B cell (primary cell): Measurements from ENCODE around the gene WASF3. TPM values are rescaled to one million over a fixed set of nuclear protein-coding genes. Genes with fewer than 3 reads are reported as not detected.

Source experiments
- ATAC-seq: fragments of 200-7000 bp; cut with Tn5 transposase; one replicate; pipeline ENCODE4 v1.10.0; 2021; ENCODE audit warnings: low read depth, mild to moderate bottlenecking, moderate number of reproducible peaks, moderate library complexity
- CTCF ChIA-PET: fragments of 350-600 bp; sonication (Branson Sonifier 250); formaldehyde crosslinking; loops from one replicate; lab custom pipeline; 2021; ENCODE audit warnings: antibody characterized with exemption, inconsistent platforms; lab: Charles Lee
- POLR2A ChIA-PET: fragments of 350-600 bp; sonication (Branson Sonifier 250); formaldehyde crosslinking; loops from one replicate; lab custom pipeline; 2021; ENCODE audit warnings: antibody characterized with exemption; lab: Charles Lee
- DNase-seq: peaks from one replicate; pipeline ENCODE4 v3.0.0; 2013
- H2AFZ ChIP-seq: 2 replicates; pipeline ENCODE4 v1.6.1; 2012; ENCODE audit warnings: mild to moderate bottlenecking, low read depth, low read length; ENCODE audit not compliant: insufficient read depth, poor library complexity, severe bottlenecking
- H3K27ac ChIP-seq, 2 donors: 1 replicate in 1 of 2; 2 replicates in 1 of 2; pipeline ENCODE4 v1.5.1; 2012 to 2013; ENCODE audit warnings: low read length in 2 of 2, mild to moderate bottlenecking in 2 of 2, moderate library complexity in 1 of 2
- H3K27me3 ChIP-seq, 4 experiments: fragments of 200-600 bp in 1 of 4; sonication (generic) in 1 of 4; replicated peaks in 1 of 4; 1 replicate in 2 of 4; 2 replicates in 2 of 4; pipeline versions ENCODE4 v1.6.1 to v1.7.0; 2013 to 2016; ENCODE audit warnings: low read length in 3 of 4, mild to moderate bottlenecking in 2 of 4, mixed read lengths in 1 of 4, moderate library complexity in 1 of 4; ENCODE audit not compliant: insufficient read depth in 4 of 4, control insufficient read depth in 3 of 4; ENCODE audit errors: control extremely low read depth in 1 of 4
- H3K36me3 ChIP-seq, 2 experiments: replicated peaks in 1 of 2; 1 replicate in 1 of 2; 2 replicates in 1 of 2; pipeline versions ENCODE4 v1.6.1 to v1.7.1; 2013; ENCODE audit warnings: low read length in 1 of 2; ENCODE audit not compliant: insufficient read depth in 2 of 2, control insufficient read depth in 1 of 2; ENCODE audit errors: control extremely low read depth in 1 of 2, extremely low read depth in 1 of 2
- H3K4me1 ChIP-seq, 2 donors: fragments of 200-600 bp in 1 of 2; sonication (generic) in 1 of 2; 1 replicate in 1 of 2; 2 replicates in 1 of 2; pipeline versions ENCODE4 v1.5.1 to v1.6.1; 2013 to 2017; ENCODE audit warnings: low read length in 2 of 2; ENCODE audit not compliant: control insufficient read depth in 2 of 2, insufficient read depth in 2 of 2
- H3K4me2 ChIP-seq: replicated peaks from 2 replicates; pipeline ENCODE3; 2012; ENCODE audit warnings: mild to moderate bottlenecking, low read depth, low read length; ENCODE audit not compliant: poor library complexity, severe bottlenecking
- H3K4me3 ChIP-seq, 5 experiments: fragments of 200-600 bp in 1 of 5; sonication (generic) in 1 of 5; 1 replicate in 3 of 5; 2 replicates in 2 of 5; pipeline versions ENCODE4 v1.5.1 to v1.7.0; 2011 to 2016; ENCODE audit warnings: low read length in 4 of 5, mild to moderate bottlenecking in 4 of 5, low read depth in 2 of 5, control low read depth in 1 of 5, moderate library complexity in 1 of 5; ENCODE audit not compliant: insufficient read depth in 1 of 5; ENCODE audit errors: control extremely low read depth in 1 of 5, extremely low read depth in 1 of 5
- H3K79me2 ChIP-seq: fragments of 200-600 bp; sonication (generic); one replicate; pipeline ENCODE4 v1.6.0; 2016; ENCODE audit warnings: low read length; ENCODE audit not compliant: control insufficient read depth, insufficient read depth
- H3K9ac ChIP-seq: fragments of 200-600 bp; sonication (generic); 2 replicates; pipeline ENCODE4 v1.6.1; 2017; ENCODE audit warnings: mild to moderate bottlenecking, low read length, moderate library complexity
- H3K9me3 ChIP-seq, 3 donors: one replicate each; pipeline versions ENCODE4 v1.6.1 to v1.7.1; 2013; ENCODE audit warnings: low read length in 2 of 3; ENCODE audit not compliant: control insufficient read depth in 2 of 3, insufficient read depth in 1 of 3; ENCODE audit errors: control extremely low read depth in 1 of 3
- H4K20me1 ChIP-seq: 2 replicates; pipeline ENCODE4 v1.6.0; 2012; ENCODE audit warnings: mild to moderate bottlenecking, low read length; ENCODE audit not compliant: insufficient read depth, control insufficient read depth, poor library complexity, severe bottlenecking
- H3K27ac Mint-ChIP-seq: one replicate; pipeline ENCODE4 v1.8.0; 2021; ENCODE audit warnings: mixed read lengths
- H3K27me3 Mint-ChIP-seq: one replicate; pipeline ENCODE4 v1.8.0; 2021; ENCODE audit warnings: mixed read lengths
- H3K4me1 Mint-ChIP-seq: one replicate; pipeline ENCODE4 v1.8.0; 2021; ENCODE audit warnings: mixed read lengths
- H3K4me3 Mint-ChIP-seq: one replicate; pipeline ENCODE4 v1.8.0; 2021; ENCODE audit warnings: mixed read lengths
- H3K9me3 Mint-ChIP-seq: one replicate; pipeline ENCODE4 v1.8.0; 2022; ENCODE audit warnings: mixed read lengths; ENCODE audit not compliant: insufficient read depth
- EZH2 ChIP-seq: IDR thresholded peaks from 2 replicates; pipeline ENCODE4 v1.6.1; 2012; ENCODE audit warnings: borderline replicate concordance, low read depth, mild to moderate bottlenecking, moderate library complexity, low read length; ENCODE audit not compliant: insufficient read depth, poor library complexity, severe bottlenecking
- WGBS: methylation state at CpG from one replicate; pipeline ENCODE4 v1.1.5; 2013; ENCODE audit warnings: missing lambda C conversion rate; ENCODE audit not compliant: insufficient coverage; 5-methylcytosine and 5-hydroxymethylcytosine counted together
- intact Hi-C: fragments of 100-400 bp; cut with micrococcal nuclease; formaldehyde crosslinking; loops from one replicate; pipeline ENCODE4 v1.10.0; 2022
- polyA plus RNA-seq: library from polyadenylated mRNA; depleted of rRNA; stranded (reverse); fragments of >200 nt; gene quantifications from 2 replicates; pipeline ENCODE4 v1.2.3, GENCODE V29; 2012
- total RNA-seq, 2 donors: library from RNA; stranded (reverse); fragments of 120-200 nt in 1 of 2; gene quantifications; 1 replicate in 1 of 2; 2 replicates in 1 of 2; pipeline versions ENCODE4 v1.2.3 to v1.2.4, GENCODE V29; 2013 to 2022
- TF ChIP-seq, protein P1 (sequence below): fragments of 200-600 bp; IDR thresholded peaks from one replicate; pipeline ENCODE4 v1.8.0; 2022; ENCODE audit warnings: antibody characterized with exemption, mild to moderate bottlenecking

WASF3 gene
- total and polyA plus RNA-seq, 2 donors (not counting 1 experiment from before 2014, with no cell fraction given): 0.18 to 0.89 TPM

DNA sequence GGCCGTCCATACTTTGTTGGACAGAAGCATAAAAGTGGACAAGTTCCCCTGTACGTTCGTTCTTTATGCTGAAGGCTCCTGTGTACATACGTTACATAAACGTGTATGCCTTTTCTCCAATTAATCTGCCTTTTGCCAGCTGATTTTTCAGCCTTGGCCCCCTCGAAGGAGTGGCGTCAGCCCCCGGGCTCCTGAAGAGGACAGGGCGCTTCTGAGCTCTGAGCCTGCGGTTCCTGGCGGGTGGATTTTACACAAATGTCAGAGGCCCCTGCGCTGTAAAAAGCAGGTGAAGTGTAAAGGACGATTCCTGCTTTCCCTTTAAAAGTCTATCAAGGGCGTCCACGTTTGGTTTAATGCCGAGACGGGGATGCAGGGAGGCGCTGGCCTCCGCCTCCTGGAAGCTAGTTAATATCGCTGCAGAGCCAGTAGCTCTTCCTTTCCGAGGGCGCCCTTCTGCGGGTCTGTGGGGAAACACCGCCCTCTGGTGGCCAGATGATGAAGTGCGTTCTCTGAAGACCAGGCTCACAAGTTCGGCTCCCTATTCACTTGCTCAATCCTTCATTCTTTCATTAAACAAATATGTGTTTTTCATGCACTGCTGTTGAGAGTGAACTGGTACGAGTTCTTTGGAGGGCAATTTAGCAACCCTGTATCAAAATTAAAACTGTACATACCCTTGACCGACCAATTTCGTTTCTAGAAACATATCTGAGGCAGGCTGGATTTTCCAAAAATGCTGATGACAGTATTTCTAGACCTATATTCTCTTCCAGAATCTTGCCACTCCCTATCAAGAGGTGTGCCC, 141.1 kb downstream of the WASF3 start:
- Histone ChIP-seq H3K9me3 (peaks cover 0 to 6% (median 0%) of the 10 kb centered on the region in 3 donors), H2AFZ (peak overlapping the region; percentile 49), H4K20me1 (no peaks in the 10 kb centered on the region), H3K27ac (no peak overlapping the region), H3K4me1 (peaks cover 0 to 5% of the 10 kb centered on the region in 2 donors), H3K79me2 (no peaks in the 10 kb centered on the region), H3K4me2 (peak overlapping the region; percentile 37), H3K9ac (no peak overlapping the region), H3K36me3 (no peaks in the 10 kb centered on the region), H3K27me3 (peaks cover 0 to 9% (median 0%) of the 10 kb centered on the region in 4 experiments), H3K4me3 (no peak overlapping the region)
- ATAC-seq (peak; percentile 87), DNase-seq (peak; percentile 80)
- ChIA-PET CTCF (interaction anchor here (0.6 to 2.5 kb wide), 33 partner anchors 9 to 1703 kb away, joined by 3 to 83 read pairs (median 4); no protein-coding TSS in a partner anchor), POLR2A (no interaction called here)
- peaks cover 6% of the 10 kb centered on the region for H3K4me1 Mint-ChIP-seq
- no peak overlapping the region for H3K4me3 Mint-ChIP-seq
- H3K27ac Mint-ChIP-seq: no peak overlapping the region
- intact Hi-C loops: loop anchor here (2.0 kb wide), 1 partner anchor 566 kb away; no protein-coding TSS in a partner anchor
- no peaks in the 10 kb centered on the region for H3K9me3 Mint-ChIP-seq
- H3K27me3 Mint-ChIP-seq: peaks cover 9% of the 10 kb centered on the region
- TF ChIP-seq, protein P1, sequence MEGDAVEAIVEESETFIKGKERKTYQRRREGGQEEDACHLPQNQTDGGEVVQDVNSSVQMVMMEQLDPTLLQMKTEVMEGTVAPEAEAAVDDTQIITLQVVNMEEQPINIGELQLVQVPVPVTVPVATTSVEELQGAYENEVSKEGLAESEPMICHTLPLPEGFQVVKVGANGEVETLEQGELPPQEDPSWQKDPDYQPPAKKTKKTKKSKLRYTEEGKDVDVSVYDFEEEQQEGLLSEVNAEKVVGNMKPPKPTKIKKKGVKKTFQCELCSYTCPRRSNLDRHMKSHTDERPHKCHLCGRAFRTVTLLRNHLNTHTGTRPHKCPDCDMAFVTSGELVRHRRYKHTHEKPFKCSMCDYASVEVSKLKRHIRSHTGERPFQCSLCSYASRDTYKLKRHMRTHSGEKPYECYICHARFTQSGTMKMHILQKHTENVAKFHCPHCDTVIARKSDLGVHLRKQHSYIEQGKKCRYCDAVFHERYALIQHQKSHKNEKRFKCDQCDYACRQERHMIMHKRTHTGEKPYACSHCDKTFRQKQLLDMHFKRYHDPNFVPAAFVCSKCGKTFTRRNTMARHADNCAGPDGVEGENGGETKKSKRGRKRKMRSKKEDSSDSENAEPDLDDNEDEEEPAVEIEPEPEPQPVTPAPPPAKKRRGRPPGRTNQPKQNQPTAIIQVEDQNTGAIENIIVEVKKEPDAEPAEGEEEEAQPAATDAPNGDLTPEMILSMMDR: peak; percentile 97
- no peak for TF ChIP-seq EZH2
- 42% methylated on average over 22 of the region's 29 CpGs for WGBS

GRCh38 chr13:26699197-26699490, 141.7 kb downstream of the WASF3 start:
- no peaks in the 10 kb centered on the region for H3K79me2 ChIP-seq
- intact Hi-C loops: loop anchor here (2.0 kb wide), 1 partner anchor 566 kb away; no protein-coding TSS in a partner anchor
- no peaks in the 10 kb centered on the region for H3K36me3 ChIP-seq
- H3K4me1 ChIP-seq: peaks cover 0 to 5% of the 10 kb centered on the region in 2 donors
- H3K27ac ChIP-seq: no peak overlapping the region
- Mint-ChIP-seq H3K4me3 (no peak overlapping the region), H3K9me3 (no peaks in the 10 kb centered on the region), H3K27ac (no peak overlapping the region), H3K4me1 (peaks cover 6% of the 10 kb centered on the region), H3K27me3 (peaks cover 7% of the 10 kb centered on the region)
- H2AFZ ChIP-seq: no peak overlapping the region
- ChIA-PET POLR2A (no interaction called here), CTCF (interaction anchor here (0.8 to 2.5 kb wide), 16 partner anchors 9 to 1131 kb away, joined by 3 to 83 read pairs (median 4); no protein-coding TSS in a partner anchor)
- no peak for ATAC-seq
- no peaks in the 10 kb centered on the region for H4K20me1 ChIP-seq
- 100% methylated on average over 2 of the region's 2 CpGs for WGBS
- no peak for TF ChIP-seq EZH2
- TF ChIP-seq, protein P1: no peak
- DNase-seq: no peak
- no peak overlapping the region for H3K4me2 ChIP-seq
- no peak overlapping the region for H3K4me3 ChIP-seq
- H3K9ac ChIP-seq: no peak overlapping the region
- H3K9me3 ChIP-seq: peaks cover 0 to 6% (median 0%) of the 10 kb centered on the region in 3 donors
- peaks cover 0 to 9% (median 0%) of the 10 kb centered on the region in 4 experiments for H3K27me3 ChIP-seq
